HL-60 (cell line): ENCODE results near the gene CRABP2.

Experiments used
- DNase-seq, 2 experiments: peaks; one replicate each; pipeline ENCODE4 v3.0.0-alpha.2; 2010 to 2020; ENCODE audit warnings: low read depth in 1 of 2, low spot score in 1 of 2
- H3K27ac ChIP-seq: fragments of 250-450 bp; sonication (Bioruptor Pico); replicated peaks from 2 replicates; pipeline ENCODE4 v1.5.1; 2020; ENCODE audit warnings: mild to moderate bottlenecking, moderate library complexity
- H3K27me3 ChIP-seq: fragments of 250-450 bp; sonication (Bioruptor Pico); 2 replicates; pipeline ENCODE4 v1.5.1; 2021; ENCODE audit warnings: mild to moderate bottlenecking, moderate library complexity; ENCODE audit not compliant: insufficient read depth, poor library complexity, severe bottlenecking
- H3K4me3 ChIP-seq: replicated peaks from 2 replicates; pipeline ENCODE4 v1.5.1; 2011; ENCODE audit warnings: mild to moderate bottlenecking, control low read depth, low read length; ENCODE audit not compliant: insufficient read depth
- CTCF ChIP-seq: IDR thresholded peaks from one replicate; pipeline ENCODE4 v1.5.1; 2011; ENCODE audit warnings: low read length, control low read depth, inconsistent platforms; ENCODE audit not compliant: insufficient read depth
- GABPA ChIP-seq: IDR thresholded peaks from 2 replicates; pipeline ENCODE4 v1.6.1; 2012; ENCODE audit warnings: low read depth
- POLR2AphosphoS5 ChIP-seq: IDR thresholded peaks from 2 replicates; pipeline ENCODE4 v1.6.1; 2012; ENCODE audit warnings: low read depth
- REST ChIP-seq: IDR thresholded peaks from 2 replicates; pipeline ENCODE4 v1.6.1; 2012; ENCODE audit warnings: low read depth; ENCODE audit not compliant: insufficient replicate concordance
- SPI1 ChIP-seq: IDR thresholded peaks from 2 replicates; pipeline ENCODE4 v1.6.1; 2012; ENCODE audit warnings: low read depth, mild to moderate bottlenecking, borderline replicate concordance

Gene CRABP2

GRCh38 chr1:156659661-156659987, 45.8 kb downstream of the CRABP2 start:
- Histone ChIP-seq H3K4me3 (no peak overlapping the region; the same call in 1 of the 2 replicates), H3K27ac (no peak overlapping the region), H3K27me3 (peaks cover 3% of the 10 kb centered on the region)
- DNase-seq: no peak
- TF ChIP-seq POLR2AphosphoS5: no peak
- no peak for TF ChIP-seq REST
- TF ChIP-seq CTCF: no peak
- no peak for TF ChIP-seq SPI1
- TF ChIP-seq GABPA: no peak

- Histone ChIP-seq H3K27me3 (peaks cover 3% of the 10 kb centered on the region), H3K27ac (no peak overlapping the region), H3K4me3 (no peak overlapping the region)
- TF ChIP-seq GABPA (no peak), REST (no peak), SPI1 (no peak), POLR2AphosphoS5 (no peak), CTCF (no peak)
- DNase-seq: no peak
These were observed 46.3 kb downstream of the CRABP2 start for GRCh38 chr1:156658945-156659574.

GRCh38 chr1:156658496-156658895, 46.9 kb downstream of the CRABP2 start:
- no peak overlapping the region for H3K4me3 ChIP-seq
- no peak for TF ChIP-seq CTCF
- no peak for TF ChIP-seq GABPA
- no peak for TF ChIP-seq SPI1
- no peak for TF ChIP-seq POLR2AphosphoS5
- TF ChIP-seq REST: no peak
- H3K27me3 ChIP-seq: peaks cover 3% of the 10 kb centered on the region
- H3K27ac ChIP-seq: no peak overlapping the region
- no peak for DNase-seq
